ENCODE results near the gene SRRM4. TPM values are rescaled to one million over a fixed set of nuclear protein-coding genes. Genes with fewer than 3 reads are reported as not detected.
"Not testable (repeated sequence)": the region's sequence is repeated elsewhere in the genome, so short reads cannot be mapped to it uniquely, and the experiment has no call there.

SRRM4 gene
- total RNA-seq, 1 experiment from 2014 or later: 0.04 TPM

DNA sequence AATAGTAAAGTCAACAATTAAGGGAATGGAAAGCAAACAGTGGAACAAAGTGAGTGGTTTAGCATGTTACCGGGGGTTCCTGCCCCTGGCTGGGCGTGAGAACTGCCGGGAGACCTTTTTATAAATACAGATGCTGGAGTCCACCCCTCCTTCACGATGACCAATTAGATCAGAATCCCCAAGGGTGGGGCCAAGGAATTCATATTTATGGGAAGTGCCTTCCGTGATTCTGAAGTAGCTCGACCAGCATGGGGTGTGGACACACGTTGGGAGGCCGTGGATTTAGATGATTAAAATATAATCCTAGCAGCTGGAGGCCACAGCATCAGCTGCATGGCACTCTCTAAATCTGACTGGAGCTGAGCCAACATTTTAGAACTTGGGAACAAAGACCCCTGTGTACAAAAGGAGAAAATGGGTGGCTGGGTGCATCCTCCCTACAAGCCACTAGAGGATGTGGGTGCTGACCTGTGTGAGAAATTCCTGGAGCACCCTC is 87.9 kb downstream of the SRRM4 start:
- no peak for DNase-seq (ENCODE audit: low spot score)

DNA sequence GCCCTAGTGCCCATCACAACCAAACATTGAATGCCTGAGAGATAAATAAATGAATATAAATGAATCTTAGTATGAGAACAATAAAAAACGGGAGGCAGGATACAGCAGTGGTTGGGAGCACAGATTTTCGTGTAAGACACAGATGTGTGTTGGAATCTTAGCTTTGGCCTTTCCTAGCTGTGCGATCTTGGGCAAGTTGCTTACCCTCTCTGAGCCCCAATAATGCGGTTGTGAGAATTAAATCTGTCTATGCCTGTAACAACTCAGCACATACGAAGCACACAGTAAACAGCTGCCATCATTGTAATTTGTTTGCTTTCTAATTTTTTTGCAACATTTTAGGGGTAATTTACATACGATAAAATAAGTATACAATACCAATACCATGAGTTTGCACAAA is 89.8 kb downstream of the SRRM4 start:
- DNase-seq (ENCODE audit: low spot score): no peak

DNA sequence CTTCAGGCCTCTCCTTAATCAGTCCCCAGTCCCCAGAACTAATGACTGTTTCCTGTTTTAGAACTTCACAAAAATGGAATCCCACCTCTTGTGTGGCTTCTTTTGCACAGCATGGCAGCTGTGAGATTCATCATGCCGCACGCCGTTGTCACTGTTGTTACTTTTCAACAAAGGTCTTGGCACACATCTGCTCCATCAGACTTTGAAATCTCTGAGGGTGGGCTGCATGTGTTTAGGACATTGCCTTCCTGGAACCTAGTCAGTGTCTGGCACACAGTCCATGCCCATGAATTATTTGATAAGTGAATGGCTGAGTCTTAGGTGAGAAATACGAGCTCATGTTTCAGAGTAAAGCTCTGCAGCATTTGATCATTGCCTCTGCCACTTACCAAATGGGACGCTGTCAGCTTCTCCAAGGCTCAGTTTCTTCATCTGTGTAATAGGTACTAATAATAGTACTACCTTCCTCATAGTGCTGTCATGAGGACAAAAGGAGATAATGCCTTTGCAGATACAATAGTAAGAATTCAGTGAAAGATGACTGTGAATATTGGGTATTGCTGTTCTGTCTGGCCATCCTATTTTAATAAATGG is 90.4 kb downstream of the SRRM4 start:
- DNase-seq (ENCODE audit: low spot score): no peak

DNA sequence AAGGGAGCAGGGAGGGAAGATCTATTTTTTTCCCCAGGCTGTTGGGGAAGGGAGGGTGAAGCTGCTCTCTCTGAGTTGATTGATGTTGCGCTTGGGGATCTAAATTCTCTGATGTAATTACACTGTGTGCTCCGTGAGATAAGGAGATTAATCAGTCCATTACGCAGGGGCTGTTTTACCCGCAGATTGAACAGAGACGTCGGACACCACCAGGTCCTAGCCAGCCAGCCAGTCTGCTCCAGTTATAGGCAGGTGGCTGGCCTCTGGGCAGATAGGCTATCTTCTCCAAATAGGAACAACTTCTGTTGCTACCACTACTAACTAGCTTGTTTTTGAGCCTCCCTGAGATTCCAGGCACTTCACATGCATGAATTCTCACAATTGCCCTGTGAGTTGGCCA is 91.1 kb downstream of the SRRM4 start:
- DNase-seq (ENCODE audit: low spot score): no peak

DNA sequence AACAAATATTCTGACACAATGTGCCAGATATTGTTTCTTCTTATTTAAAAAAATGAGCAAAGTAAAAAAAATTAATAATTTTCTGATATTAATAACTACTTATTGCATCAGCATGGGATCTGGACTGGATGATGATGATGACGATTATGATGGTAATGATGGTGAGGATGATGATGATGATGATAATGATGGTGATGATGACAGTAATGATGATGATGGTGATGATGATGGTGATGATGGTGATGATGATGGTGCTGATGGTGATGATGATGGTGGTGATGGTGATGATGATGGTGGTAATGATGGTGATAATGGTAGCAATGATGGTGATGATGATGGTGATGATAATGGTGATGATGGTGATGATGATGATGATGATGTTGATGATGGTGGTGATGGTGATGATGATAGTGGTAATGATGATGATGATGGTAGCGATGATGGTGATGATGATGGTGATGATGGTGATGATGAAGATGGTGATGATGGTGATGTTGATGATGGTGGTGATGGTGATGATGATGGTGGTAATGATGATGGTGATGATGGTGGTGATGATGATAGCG is 94.0 kb downstream of the SRRM4 start:
- no peak for DNase-seq (ENCODE audit: low spot score)

DNA sequence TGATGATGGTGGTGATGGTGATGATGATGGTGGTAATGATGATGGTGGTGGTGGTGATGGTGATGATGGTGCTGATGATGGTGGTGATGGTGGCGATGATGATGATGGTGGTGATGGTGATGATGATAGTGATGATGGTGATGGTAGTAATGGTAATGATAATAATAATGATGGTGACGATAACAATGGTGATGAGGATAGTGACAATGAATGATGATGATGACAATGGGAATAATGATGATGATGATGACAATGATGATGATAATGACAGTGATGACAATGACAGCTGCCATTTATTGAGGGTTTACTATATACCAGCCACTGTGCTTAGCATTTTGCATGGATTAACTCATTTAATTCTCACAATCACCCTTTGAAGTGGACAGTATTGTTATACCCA is 94.6 kb downstream of the SRRM4 start:
- no peak for DNase-seq (ENCODE audit: low spot score)

DNA sequence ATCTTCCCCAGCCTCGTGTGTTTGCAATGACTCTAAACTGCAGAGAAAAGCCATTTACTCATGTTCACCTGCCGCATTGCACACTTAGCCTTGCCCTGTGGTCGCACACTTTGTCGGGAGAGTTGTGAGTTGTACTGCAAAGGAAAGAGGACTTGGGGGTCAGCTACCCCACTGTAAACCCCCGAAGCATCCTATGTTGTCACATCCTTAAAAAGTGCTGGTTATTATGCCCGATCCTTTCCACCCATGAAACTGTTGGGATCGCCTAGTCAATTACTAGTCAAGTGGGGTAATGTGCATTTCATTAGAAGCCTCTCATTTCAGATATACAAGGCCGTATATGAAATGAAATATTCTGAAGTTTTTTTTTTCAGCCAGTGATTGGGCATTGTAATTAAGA is 98.2 kb downstream of the SRRM4 start:
- no peak for DNase-seq (ENCODE audit: low spot score)

DNA sequence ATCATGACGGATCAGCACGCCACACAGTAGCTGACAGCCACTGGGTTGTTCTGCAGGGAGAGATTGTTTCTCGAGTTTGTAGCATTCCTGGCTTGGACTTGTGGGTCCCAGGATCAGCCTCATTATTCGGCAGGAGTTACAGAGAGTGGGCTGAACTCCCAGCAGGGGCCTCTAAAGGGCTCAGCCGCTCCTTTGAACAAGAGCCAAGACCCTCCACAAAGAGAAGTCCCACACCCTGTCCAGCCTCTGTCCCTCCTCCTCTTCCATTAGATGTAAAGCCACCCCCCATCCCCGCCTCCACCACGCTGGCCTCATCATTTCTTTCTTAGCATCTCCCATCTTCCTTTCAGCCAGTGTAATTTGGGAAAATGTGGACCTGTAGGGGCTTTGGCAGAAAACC is 100.7 kb downstream of the SRRM4 start:
- DNase-seq (ENCODE audit: low spot score): no peak

DNA sequence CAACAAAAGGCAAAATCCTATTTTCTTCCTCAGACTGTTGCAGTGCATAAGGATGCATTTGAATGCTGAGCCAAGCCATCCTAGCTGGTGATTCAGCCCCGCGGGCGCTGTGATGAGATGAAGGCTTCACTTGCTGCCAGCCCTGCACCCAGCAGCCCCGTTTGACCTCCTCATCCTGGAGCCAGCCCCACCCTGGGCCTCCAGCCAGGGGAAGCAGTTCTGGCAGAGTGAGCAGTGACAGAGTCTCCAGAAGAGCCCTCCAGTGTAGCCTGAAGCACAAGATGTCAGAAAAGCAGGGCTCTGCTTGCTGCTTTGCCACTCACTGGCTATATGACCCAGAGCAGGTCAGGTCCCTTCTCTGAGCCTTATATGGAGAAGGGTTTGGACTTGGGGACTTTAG is 101.2 kb downstream of the SRRM4 start:
- DNase-seq (ENCODE audit: low spot score): no peak

DNA sequence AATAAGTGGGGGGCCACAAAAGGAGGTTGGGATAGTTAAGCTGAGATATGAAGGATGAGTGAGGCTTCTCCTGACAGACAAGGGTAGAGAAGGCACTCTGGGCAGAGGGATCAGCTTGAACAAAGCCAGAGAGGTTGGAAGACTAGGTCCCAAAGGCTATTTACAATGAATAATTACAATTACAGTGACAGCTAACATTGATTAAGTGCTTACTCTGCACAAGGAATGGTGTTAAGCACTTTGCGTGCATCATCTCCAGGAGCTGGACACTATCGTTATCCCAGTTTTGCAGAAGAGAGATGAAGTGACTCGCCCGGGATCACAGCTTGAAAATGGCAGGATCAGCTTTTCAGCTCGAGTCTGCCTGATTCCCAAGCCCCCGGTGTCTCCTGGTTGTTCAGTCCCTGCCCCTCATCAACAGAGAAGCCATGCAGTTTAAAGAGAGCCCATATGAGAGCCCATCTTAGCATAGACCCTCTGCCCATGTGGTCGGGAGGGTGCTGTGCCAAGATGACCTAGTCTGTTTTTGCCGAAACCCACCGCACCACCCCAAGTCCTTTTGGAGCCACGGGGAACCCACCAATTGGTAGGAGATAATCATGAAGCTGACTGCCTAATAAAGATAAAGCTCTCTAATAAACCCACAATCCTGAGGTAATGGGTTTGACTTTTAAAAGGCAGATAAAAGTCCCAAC is 107.5 kb downstream of the SRRM4 start:
- DNase-seq (ENCODE audit: low spot score): no peak

DNA sequence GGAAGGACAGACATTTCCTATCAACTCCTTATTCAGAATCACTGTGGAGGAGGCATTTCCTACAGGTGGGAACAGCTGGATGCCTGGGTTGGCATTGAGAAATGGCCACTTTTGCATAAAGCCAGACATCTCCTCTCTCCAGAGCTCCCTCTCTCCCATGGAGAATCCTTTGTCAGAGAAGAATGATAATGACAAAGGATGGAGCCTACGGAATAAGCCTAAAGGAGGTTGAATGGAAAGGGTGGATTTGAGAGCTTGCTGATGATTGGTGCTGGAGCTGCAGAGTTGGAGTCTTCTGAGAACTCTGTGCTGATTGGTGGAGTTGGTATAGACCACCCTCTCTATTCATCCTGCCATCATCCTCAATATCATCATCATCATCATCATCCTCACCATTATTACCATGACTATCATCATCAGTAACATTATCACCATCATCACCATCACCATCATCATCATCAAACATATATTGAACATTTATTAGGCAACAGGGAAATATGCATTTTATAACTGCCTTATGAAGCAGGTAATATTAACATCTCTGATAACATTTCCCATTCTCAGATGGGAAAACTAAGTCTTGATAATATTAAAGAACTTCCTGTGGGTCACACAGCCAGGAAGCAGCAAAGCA is 108.2 kb downstream of the SRRM4 start:
- no peak for DNase-seq (ENCODE audit: low spot score)

DNA sequence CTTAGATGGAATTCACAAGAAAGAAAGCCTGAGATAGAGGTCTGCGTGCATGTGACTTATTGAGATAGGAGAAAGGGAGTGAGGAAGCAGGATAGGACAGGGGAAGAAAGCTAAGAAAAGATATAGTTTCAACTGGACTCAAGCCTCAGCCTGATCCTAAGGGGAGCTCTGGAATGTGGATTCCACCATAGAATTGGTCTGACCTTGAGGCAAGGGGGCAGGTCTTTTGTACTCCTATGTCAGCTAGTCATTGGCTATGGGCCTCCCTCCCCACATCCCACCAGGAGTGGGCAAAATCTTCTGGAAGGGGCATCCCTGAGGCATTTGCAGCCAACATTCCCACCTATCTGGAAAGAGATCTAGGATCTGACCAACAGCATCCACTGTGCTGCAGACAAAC is 108.9 kb downstream of the SRRM4 start:
- no peak for DNase-seq (ENCODE audit: low spot score)

DNA sequence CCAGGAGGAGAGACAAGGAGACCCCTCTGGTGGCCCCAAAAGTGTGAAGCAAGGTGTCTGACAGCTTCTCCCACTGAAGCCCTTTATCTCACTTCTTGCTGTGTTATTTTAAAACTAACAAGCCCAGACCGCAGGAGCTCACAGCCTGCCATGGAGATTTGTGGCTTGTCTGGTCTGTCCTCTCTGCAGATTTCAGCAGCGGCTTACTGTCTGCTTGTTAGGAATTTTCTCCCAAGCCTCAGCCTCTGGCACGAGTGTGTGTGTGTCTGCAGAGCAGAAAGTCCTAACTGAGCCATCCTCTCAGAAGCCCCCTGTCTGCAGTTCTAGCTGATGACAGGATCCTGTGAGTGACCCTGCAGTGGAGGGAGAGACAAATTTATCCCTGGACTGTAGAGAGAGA is 109.5 kb downstream of the SRRM4 start:
- no peak for DNase-seq (ENCODE audit: low spot score)

DNA sequence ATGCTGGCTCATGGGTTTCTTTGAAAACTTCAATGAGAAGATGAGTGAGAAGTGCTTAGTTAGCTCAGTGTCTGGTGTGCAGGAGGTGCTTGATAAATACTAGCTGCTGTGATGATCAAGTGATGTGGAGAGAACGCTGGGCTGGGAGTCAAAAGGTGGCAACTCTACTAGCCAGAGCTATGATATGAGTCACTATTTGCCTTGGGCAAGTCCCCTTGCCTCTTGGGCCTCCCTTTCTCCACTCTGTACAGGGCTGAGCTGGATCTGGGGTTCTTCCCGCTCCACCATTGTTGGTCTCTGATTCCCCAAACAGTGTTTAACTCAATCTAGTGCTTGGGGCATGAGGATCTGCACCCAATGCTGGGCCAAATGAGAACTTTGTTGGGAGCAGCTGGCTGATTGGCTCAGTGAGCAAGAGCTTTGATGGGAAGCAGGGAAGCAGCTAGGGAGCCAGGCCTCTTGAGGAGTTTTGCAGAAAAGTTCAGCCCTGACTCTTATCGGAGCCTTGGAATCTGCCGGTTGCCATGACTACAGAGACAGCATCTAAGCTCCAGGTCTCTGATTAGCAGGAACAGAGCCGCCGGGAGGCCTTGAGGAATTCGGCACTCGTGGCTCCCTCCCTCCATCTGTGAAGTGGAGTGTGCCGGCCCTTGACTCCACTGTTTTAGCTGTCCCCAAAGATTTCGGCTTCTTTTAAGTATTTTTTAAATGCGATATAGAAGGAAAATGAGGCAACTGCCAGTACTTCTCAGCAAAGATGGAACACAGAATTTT is 115.3 kb downstream of the SRRM4 start:
- DNase-seq (ENCODE audit: low spot score): no peak

DNA sequence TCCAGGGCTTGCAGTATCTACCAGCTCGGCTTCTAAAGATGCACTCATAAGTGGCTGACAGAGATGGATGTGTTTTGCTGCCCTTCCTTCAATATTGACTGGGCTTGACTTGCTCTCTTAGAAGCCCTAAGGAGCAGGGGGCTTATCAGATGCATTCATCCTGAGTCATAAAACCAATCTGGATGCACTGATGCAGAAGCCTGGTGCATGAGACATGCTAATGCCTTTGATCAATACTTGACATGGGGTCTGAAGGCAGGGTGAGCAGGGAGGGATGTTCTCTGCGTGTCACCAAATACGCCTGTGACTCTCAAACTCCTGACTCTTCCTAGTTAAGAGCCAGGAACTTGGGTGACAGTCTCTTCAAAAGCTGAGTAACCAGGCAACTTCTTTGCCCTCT is 119.6 kb downstream of the SRRM4 start:
- no peak for DNase-seq (ENCODE audit: low spot score)

DNA sequence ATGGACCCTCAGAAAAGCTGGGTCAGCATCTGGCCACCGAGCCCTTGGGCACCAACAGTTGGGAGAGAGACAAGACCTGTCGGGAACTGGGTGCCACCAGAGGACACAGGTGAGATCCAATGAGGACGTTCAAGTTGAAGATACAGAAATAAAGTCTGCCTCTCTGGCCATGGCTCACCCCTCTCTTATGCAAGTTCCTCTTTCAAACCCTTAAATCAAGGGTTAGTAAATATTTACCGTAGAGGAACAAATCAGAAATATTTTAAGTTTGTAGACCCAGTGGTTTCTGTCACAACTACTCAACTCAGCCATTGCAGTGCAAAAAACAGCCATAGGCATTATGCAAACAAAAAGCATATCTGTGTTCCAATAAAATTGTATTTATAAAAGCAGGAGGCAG is 120.9 kb downstream of the SRRM4 start:
- no peak for DNase-seq (ENCODE audit: low spot score)

DNA sequence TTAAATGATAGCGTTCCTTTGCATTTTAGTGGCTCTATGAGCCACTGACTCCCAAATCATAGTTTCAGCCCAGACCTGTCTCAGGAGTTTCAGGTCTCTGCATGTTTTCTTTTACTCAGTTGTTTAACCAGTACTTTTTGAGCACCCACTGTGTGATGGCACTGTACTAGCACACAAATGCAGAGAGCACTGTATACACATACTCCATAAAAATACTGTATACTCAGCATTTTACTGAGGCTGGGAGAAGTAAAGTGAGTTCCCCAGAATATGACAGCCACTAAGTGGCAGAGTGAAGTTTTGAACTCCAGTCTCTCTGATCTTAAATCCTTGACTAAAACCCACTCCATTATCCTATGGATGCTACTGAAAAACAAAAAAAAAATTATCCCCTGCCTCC is 121.4 kb downstream of the SRRM4 start:
- no peak for DNase-seq (ENCODE audit: low spot score)

DNA sequence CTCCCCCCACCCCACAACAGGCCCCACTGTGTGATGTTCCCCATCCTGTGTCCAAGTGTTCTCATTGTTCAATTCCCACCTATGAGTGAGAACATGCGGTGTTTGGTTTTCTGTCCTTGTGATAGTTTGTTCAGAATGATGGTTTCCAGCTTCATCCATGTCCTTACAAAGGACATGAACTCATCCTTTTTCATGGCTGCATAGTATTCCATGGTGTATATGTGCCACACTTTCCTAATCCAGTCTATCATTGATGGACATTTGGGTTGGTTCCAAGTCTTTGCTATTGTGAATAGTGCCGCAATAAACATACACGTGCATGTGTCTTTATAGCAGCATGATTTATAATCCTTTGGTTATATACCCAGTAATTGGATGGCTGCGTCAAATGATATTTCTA is 123.6 kb downstream of the SRRM4 start:
- DNase-seq (ENCODE audit: low spot score): not testable (repeated sequence)

DNA sequence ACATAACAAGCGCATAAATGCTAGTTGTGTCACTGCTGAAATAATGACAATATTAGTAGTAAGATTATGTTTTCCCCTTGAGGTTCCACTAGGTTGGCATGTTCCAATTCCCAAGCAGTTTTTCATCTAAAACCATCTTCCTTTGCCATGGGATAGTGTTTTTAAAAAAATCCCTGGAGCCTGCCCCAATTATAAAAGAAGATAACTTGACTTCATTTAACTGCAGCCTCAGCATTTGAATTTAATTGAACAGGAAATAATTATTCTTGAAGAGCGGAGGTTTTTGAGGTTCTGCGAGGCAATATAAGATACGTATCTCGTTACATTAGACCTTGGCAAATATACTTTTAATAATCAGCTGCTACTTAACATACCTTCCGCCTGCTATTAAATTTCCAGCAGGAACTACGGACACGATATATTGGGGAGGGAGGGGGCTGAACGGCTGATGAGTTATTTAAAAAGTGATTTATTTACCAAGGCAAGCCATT is 132.2 kb downstream of the SRRM4 start:
- no peak for DNase-seq (ENCODE audit: low spot score)

DNA sequence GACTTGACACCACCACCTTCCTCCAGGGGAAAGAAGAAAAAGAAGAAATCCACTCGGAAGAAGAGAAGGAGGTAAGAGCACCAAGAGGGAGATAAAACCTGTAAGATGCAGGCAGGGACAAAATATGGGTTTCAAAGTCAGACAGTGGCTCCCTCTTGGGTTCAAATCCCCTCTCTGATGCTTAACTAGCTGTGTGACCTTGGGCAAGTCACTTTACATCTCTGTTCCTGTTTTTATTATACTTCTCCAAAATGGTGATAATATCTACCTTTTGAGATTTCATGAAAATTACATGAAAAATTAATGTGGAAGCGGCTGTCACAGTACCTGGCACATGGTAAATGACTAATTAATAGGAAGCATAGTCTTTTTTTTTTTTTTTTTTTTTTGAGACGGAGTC is 133.0 kb downstream of the SRRM4 start:
- DNase-seq (ENCODE audit: low spot score): no peak

DNA sequence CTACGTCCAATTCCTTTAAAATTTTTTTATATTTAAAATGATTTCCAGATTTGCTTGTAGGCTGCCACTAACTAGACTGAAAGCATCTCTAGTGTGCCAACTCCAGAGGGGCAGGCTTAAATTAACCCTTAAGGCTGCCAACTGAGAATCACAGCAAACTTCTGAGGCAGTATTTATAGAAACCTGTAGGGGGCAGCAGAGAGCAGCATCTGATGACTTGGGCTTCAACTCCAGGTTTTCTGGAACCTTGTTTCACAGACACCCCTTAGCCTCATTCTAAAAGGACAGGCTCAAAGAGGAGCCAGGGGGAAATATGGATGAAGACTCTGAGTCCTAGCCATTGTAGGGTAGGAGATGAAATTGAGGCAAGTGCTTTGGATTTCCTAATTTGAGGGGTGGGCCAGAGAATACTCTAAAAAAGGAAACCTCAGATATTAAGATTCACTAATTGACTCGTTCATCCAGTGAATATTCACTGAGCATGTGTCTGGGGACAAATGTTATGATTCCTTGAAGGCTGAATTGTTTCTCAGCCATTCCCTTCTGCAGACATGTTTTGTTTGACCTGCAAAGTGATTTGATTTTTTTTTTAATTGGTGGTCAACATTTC is 134.1 kb downstream of the SRRM4 start:
- DNase-seq (ENCODE audit: low spot score): peak; percentile 13

DNA sequence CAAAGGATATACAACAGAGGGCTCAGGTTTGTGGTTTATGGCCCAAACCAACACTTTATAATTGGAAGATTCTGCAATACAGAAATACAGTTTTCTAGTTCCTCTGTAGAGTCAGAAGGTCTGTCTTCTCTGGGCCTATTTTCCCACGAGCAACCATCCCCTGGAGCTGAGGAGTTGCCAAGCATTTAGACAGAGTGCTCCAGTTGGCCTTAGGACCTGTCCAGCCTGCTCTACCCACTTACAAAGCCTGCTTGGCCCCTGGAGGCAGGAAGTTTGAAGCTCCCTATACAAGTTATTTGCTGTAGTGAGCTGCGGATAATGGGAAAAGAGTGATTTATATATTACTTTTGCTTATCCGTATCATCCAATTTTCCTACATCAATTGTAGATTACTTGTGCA is 136.6 kb downstream of the SRRM4 start:
- no peak for DNase-seq (ENCODE audit: low spot score)
